GM23338 (cell line): ENCODE data around the gene NRG3.

Experiments
- CREB1 ChIP-seq: fragments of 250-450 bp; sonication (Bioruptor Pico); IDR thresholded peaks from 2 replicates; pipeline ENCODE4 v1.5.0; 2020; ENCODE audit warnings: low read depth, mild to moderate bottlenecking, moderate library complexity
- EZH2 ChIP-seq: fragments of 200-600 bp; sonication (generic); IDR thresholded peaks from one replicate; pipeline ENCODE4 v1.8.0; 2017; ENCODE audit warnings: antibody characterized with exemption, mild to moderate bottlenecking, low read depth; ENCODE audit not compliant: unreplicated experiment
- EZH2phosphoT487 ChIP-seq: fragments of 200-600 bp; sonication (generic); IDR thresholded peaks from one replicate; pipeline ENCODE4 v1.8.1; 2018; ENCODE audit warnings: antibody characterized with exemption; ENCODE audit not compliant: unreplicated experiment
- JUNB ChIP-seq: IDR thresholded peaks from one replicate; pipeline ENCODE4 v1.6.1; 2016; ENCODE audit warnings: antibody characterized with exemption; ENCODE audit not compliant: unreplicated experiment
- NANOG ChIP-seq: IDR thresholded peaks from 2 replicates; pipeline ENCODE4 v1.6.1; 2016; ENCODE audit warnings: antibody characterized with exemption, borderline replicate concordance
- POLR2AphosphoS5 ChIP-seq: IDR thresholded peaks from 2 replicates; pipeline ENCODE4 v1.6.1; 2016; ENCODE audit warnings: antibody characterized with exemption, low read depth
- TF ChIP-seq, protein P1 (sequence below), 2 experiments: fragments of 200-600 bp in 1 of 2; sonication (generic) in 1 of 2; conservative IDR thresholded peaks; 2 replicates each; pipeline versions ENCODE4 v1.5.1 to v1.6.1; 2016 to 2017; ENCODE audit warnings: antibody characterized with exemption in 2 of 2, low read depth in 2 of 2, mild to moderate bottlenecking in 2 of 2, moderate library complexity in 1 of 2
- TF ChIP-seq, protein P2 (sequence below): IDR thresholded peaks from one replicate; pipeline ENCODE4 v1.6.1; 2018; ENCODE audit warnings: antibody characterized with exemption; ENCODE audit not compliant: unreplicated experiment
- TF ChIP-seq, protein P3 (sequence below): IDR thresholded peaks from 2 replicates; pipeline ENCODE4 v1.6.1; 2016; ENCODE audit warnings: antibody characterized with exemption

DNA sequence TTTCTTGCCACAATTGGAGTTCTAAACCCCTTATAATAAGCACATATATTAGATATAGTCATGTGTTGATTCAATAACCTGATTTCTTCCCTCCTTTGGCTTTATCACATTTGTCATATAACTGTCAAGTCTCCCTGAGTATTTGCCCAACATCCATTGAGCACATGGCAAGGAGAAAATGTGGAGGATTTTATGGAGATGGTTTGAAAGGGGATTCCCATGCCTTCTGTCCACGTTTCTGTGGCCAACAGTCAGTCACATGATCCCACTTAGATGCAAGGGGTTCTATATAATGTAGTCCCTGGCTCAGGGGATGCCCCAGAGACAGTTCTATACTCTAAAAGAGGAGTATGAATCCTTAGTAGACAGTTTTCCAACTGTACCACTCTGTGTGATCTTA is 577.7 kb downstream of the NRG3 start:
- TF ChIP-seq EZH2 (no peak), POLR2AphosphoS5 (no peak), NANOG (no peak), CREB1 (no peak), EZH2phosphoT487 (no peak), JUNB (no peak)
- TF ChIP-seq, protein P1, sequence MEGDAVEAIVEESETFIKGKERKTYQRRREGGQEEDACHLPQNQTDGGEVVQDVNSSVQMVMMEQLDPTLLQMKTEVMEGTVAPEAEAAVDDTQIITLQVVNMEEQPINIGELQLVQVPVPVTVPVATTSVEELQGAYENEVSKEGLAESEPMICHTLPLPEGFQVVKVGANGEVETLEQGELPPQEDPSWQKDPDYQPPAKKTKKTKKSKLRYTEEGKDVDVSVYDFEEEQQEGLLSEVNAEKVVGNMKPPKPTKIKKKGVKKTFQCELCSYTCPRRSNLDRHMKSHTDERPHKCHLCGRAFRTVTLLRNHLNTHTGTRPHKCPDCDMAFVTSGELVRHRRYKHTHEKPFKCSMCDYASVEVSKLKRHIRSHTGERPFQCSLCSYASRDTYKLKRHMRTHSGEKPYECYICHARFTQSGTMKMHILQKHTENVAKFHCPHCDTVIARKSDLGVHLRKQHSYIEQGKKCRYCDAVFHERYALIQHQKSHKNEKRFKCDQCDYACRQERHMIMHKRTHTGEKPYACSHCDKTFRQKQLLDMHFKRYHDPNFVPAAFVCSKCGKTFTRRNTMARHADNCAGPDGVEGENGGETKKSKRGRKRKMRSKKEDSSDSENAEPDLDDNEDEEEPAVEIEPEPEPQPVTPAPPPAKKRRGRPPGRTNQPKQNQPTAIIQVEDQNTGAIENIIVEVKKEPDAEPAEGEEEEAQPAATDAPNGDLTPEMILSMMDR (conservative IDR thresholded peaks at IDR 0.05; ENCODE audit: low read depth in 2 of 2): no peak
- TF ChIP-seq, protein P2, sequence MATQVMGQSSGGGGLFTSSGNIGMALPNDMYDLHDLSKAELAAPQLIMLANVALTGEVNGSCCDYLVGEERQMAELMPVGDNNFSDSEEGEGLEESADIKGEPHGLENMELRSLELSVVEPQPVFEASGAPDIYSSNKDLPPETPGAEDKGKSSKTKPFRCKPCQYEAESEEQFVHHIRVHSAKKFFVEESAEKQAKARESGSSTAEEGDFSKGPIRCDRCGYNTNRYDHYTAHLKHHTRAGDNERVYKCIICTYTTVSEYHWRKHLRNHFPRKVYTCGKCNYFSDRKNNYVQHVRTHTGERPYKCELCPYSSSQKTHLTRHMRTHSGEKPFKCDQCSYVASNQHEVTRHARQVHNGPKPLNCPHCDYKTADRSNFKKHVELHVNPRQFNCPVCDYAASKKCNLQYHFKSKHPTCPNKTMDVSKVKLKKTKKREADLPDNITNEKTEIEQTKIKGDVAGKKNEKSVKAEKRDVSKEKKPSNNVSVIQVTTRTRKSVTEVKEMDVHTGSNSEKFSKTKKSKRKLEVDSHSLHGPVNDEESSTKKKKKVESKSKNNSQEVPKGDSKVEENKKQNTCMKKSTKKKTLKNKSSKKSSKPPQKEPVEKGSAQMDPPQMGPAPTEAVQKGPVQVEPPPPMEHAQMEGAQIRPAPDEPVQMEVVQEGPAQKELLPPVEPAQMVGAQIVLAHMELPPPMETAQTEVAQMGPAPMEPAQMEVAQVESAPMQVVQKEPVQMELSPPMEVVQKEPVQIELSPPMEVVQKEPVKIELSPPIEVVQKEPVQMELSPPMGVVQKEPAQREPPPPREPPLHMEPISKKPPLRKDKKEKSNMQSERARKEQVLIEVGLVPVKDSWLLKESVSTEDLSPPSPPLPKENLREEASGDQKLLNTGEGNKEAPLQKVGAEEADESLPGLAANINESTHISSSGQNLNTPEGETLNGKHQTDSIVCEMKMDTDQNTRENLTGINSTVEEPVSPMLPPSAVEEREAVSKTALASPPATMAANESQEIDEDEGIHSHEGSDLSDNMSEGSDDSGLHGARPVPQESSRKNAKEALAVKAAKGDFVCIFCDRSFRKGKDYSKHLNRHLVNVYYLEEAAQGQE: no peak
- TF ChIP-seq, protein P3, sequence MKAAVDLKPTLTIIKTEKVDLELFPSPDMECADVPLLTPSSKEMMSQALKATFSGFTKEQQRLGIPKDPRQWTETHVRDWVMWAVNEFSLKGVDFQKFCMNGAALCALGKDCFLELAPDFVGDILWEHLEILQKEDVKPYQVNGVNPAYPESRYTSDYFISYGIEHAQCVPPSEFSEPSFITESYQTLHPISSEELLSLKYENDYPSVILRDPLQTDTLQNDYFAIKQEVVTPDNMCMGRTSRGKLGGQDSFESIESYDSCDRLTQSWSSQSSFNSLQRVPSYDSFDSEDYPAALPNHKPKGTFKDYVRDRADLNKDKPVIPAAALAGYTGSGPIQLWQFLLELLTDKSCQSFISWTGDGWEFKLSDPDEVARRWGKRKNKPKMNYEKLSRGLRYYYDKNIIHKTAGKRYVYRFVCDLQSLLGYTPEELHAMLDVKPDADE: no peak
